Adrenal gland (tissue), 5 donors: ENCODE data around the gene HDAC4.

Experiments used
- CTCF ChIP-seq, 6 experiments: fragments of 450-650 bp in 4 of 6; fragments of 200-600 bp in 2 of 6; sonication (generic) in 1 of 6; IDR thresholded peaks; 1 replicate in 5 of 6; 2 replicates in 1 of 6; pipeline versions ENCODE4 v1.5.1 to v1.8.0; 2016 to 2021; ENCODE audit warnings: antibody characterized with exemption in 6 of 6, mild to moderate bottlenecking in 2 of 6, moderate library complexity in 1 of 6
- POLR2A ChIP-seq, 2 donors: fragments of 450-650 bp; IDR thresholded peaks; one replicate each; pipeline ENCODE4 v1.6.1; 2017; ENCODE audit warnings: antibody characterized with exemption in 2 of 2, mild to moderate bottlenecking in 2 of 2, moderate library complexity in 1 of 2
- donor health status: DM: no; HTN: no; CAD: no.

- TF ChIP-seq CTCF (IDR thresholded peaks at IDR 0.05) (no peak), POLR2A (IDR thresholded peaks at IDR 0.05) (no peak)
These were observed 46.1 kb downstream of the HDAC4 start for GRCh38 chr2:239354791-239355136.
